Testis (tissue), 3 donors: ENCODE results near the gene PTPRK. TPM values are rescaled to one million over a fixed set of nuclear protein-coding genes. Genes with fewer than 3 reads are reported as not detected.

Source experiments
- DNase-seq: peaks from one replicate; pipeline ENCODE4 v3.0.0-alpha.2; 2019
- H3K27ac ChIP-seq, 2 donors: fragments of 200-600 bp; sonication (generic); one replicate each; pipeline ENCODE4 v1.5.1; 2019
- H3K27me3 ChIP-seq: fragments of 200-600 bp; sonication (generic); one replicate; pipeline ENCODE4 v1.5.1; 2019
- H3K36me3 ChIP-seq: fragments of 200-600 bp; sonication (generic); one replicate; pipeline ENCODE4 v1.5.1; 2017; ENCODE audit warnings: low read depth; ENCODE audit errors: missing control alignments
- H3K4me1 ChIP-seq: fragments of 200-600 bp; sonication (generic); one replicate; pipeline ENCODE4 v1.5.1; 2019
- H3K4me3 ChIP-seq, 2 donors: fragments of 200-600 bp; sonication (generic); one replicate each; pipeline ENCODE4 v1.5.1; 2017 to 2019
- H3K9me3 ChIP-seq: fragments of 200-600 bp; sonication (generic); one replicate; pipeline ENCODE4 v1.5.1; 2017
- POLR2A ChIP-seq: fragments of 450-650 bp; IDR thresholded peaks from one replicate; pipeline ENCODE4 v1.6.1; 2017; ENCODE audit warnings: antibody characterized with exemption, mild to moderate bottlenecking, moderate library complexity
- WGBS, 2 donors: methylation state at CpG; one replicate each; pipeline ENCODE4 v1.1.5; 2018; 5-methylcytosine and 5-hydroxymethylcytosine counted together
- intact Hi-C: fragments of 100-400 bp; cut with DNase I; formaldehyde crosslinking; loops from one replicate; pipeline ENCODE4 v1.15.1; 2023; ENCODE audit warnings: low total_unique reads
- polyA plus RNA-seq: library from polyadenylated mRNA; stranded (reverse); fragments of 350-450 nt; fragmentation: Illumina TruSeq; extraction: RNeasy Lipid Tissue Mini Kit (QIAGEN cat#74804); gene quantifications from one replicate; pipeline ENCODE4 v1.2.3, GENCODE V29; 2014; ENCODE audit warnings: low read depth, low replicate concordance; ENCODE audit not compliant: insufficient read depth
- total RNA-seq, 2 donors: library from RNA; depleted of rRNA; stranded (reverse); fragments of >200 nt; gene quantifications; one replicate each; pipeline ENCODE4 v1.2.3, GENCODE V29; 2016
- TF ChIP-seq, protein P1 (sequence below), 3 experiments: fragments of 450-650 bp in 2 of 3; fragments of 200-600 bp in 1 of 3; sonication (generic) in 1 of 3; IDR thresholded peaks; one replicate each; pipeline ENCODE4 v1.5.1; 2016 to 2019; ENCODE audit warnings: antibody characterized with exemption in 3 of 3, mild to moderate bottlenecking in 2 of 3, moderate library complexity in 1 of 3

The PTPRK gene
- total and polyA plus RNA-seq, 3 donors from 2014 or later: 9.1 to 13.3 (median 12.5) TPM

DNA sequence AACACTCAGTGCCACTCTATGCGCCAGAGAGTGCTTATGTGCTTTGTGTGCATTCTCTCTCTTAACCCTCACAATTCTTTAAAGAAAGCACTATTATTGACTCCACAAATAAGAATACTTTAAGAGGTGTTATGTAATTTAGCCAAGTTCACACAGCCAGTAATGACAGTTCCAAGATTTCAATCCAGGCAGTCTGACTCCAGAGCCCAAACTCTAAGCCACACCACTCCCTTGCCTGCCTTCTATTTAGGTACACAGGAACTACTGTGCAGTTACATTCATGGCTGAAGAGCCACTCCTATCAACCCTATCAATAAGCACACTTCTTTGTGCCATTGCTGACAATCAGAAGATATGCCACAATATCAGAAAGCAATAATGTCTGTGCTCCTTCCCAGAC lies 93.3 kb downstream of the PTPRK start:
- H3K27ac ChIP-seq: no peak overlapping the region
- H3K4me1 ChIP-seq: no peaks in the 10 kb centered on the region
- no peak for DNase-seq
- no peaks in the 10 kb centered on the region for H3K27me3 ChIP-seq
- WGBS, 2 donors: 91 to 100% methylated on average over 1 of the region's 1 CpG
- H3K9me3 ChIP-seq: no peaks in the 10 kb centered on the region
- H3K36me3 ChIP-seq: no peaks in the 10 kb centered on the region
- intact Hi-C loops: no loop called here
- H3K4me3 ChIP-seq: no peak overlapping the region
- TF ChIP-seq, protein P1, sequence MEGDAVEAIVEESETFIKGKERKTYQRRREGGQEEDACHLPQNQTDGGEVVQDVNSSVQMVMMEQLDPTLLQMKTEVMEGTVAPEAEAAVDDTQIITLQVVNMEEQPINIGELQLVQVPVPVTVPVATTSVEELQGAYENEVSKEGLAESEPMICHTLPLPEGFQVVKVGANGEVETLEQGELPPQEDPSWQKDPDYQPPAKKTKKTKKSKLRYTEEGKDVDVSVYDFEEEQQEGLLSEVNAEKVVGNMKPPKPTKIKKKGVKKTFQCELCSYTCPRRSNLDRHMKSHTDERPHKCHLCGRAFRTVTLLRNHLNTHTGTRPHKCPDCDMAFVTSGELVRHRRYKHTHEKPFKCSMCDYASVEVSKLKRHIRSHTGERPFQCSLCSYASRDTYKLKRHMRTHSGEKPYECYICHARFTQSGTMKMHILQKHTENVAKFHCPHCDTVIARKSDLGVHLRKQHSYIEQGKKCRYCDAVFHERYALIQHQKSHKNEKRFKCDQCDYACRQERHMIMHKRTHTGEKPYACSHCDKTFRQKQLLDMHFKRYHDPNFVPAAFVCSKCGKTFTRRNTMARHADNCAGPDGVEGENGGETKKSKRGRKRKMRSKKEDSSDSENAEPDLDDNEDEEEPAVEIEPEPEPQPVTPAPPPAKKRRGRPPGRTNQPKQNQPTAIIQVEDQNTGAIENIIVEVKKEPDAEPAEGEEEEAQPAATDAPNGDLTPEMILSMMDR (IDR thresholded peaks at IDR 0.05): no peak
- TF ChIP-seq POLR2A: no peak

- H3K36me3 ChIP-seq: no peaks in the 10 kb centered on the region
- 77 to 84% methylated on average over 2 of the region's 2 CpGs for WGBS, 2 donors
- H3K4me1 ChIP-seq: no peaks in the 10 kb centered on the region
- no peaks in the 10 kb centered on the region for H3K27me3 ChIP-seq
- intact Hi-C loops: no loop called here
- H3K27ac ChIP-seq: no peak overlapping the region
- DNase-seq: no peak
- no peak for TF ChIP-seq POLR2A
- TF ChIP-seq, protein P1 (IDR thresholded peaks at IDR 0.05): no peak
- H3K4me3 ChIP-seq: no peak overlapping the region
- no peaks in the 10 kb centered on the region for H3K9me3 ChIP-seq
These were observed 94.5 kb downstream of the PTPRK start for GRCh38 chr6:128425856-128426255.

- Histone ChIP-seq H3K27ac (no peak overlapping the region), H3K4me3 (no peak overlapping the region), H3K9me3 (no peaks in the 10 kb centered on the region), H3K36me3 (no peaks in the 10 kb centered on the region), H3K4me1 (no peaks in the 10 kb centered on the region), H3K27me3 (no peaks in the 10 kb centered on the region)
- 55 to 71% methylated on average over 1 of the region's 1 CpG for WGBS, 2 donors
- TF ChIP-seq POLR2A: no peak
- TF ChIP-seq, protein P1 (IDR thresholded peaks at IDR 0.05): no peak
- DNase-seq: no peak
- intact Hi-C loops: no loop called here
These were observed 97.5 kb downstream of the PTPRK start for GRCh38 chr6:128422871-128423270.

DNA sequence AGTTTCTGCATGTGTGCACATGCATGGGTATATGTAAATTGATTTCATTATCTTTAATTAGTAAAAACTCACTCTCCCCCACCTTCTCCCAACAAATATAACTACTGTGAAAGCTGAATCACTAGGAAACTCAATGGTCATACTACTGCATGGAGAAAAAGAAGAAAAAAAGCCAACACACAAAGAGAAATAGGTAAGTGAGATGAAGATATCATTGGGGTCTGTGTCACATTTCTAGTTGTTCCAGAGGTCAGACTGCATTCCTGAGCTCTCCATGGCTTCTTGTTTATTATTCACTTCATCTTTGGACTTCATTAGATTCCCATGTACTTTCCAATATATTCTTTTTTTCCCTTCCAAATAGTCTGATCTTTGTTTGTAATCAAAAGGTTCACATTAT lies 98.2 kb downstream of the PTPRK start:
- Histone ChIP-seq H3K4me3 (no peak overlapping the region), H3K4me1 (no peaks in the 10 kb centered on the region), H3K9me3 (no peaks in the 10 kb centered on the region), H3K27ac (no peak overlapping the region), H3K27me3 (no peaks in the 10 kb centered on the region), H3K36me3 (no peaks in the 10 kb centered on the region)
- TF ChIP-seq, protein P1 (IDR thresholded peaks at IDR 0.05): no peak
- no peak for TF ChIP-seq POLR2A
- intact Hi-C loops: no loop called here
- DNase-seq: no peak

- no peaks in the 10 kb centered on the region for H3K4me1 ChIP-seq
- no peak overlapping the region for H3K27ac ChIP-seq
- no peak for TF ChIP-seq POLR2A
- TF ChIP-seq, protein P1 (IDR thresholded peaks at IDR 0.05): no peak
- WGBS, 2 donors: 91 to 93% methylated on average over 3 of the region's 3 CpGs
- H3K36me3 ChIP-seq: no peaks in the 10 kb centered on the region
- intact Hi-C loops: no loop called here
- no peaks in the 10 kb centered on the region for H3K27me3 ChIP-seq
- no peak overlapping the region for H3K4me3 ChIP-seq
- DNase-seq: no peak
- no peaks in the 10 kb centered on the region for H3K9me3 ChIP-seq
These were observed 98.6 kb downstream of the PTPRK start for GRCh38 chr6:128421788-128422187.
